LoVo (cell line): ENCODE results near the gene ZMAT2.
"Not testable (repeated sequence)": the region's sequence is repeated elsewhere in the genome, so short reads cannot be mapped to it uniquely, and the experiment has no call there.

Source experiments
- DNase-seq: peaks from one replicate; pipeline ENCODE4 v3.0.0-alpha.2; 2016; ENCODE audit warnings: low spot score

The ZMAT2 gene, protein sequence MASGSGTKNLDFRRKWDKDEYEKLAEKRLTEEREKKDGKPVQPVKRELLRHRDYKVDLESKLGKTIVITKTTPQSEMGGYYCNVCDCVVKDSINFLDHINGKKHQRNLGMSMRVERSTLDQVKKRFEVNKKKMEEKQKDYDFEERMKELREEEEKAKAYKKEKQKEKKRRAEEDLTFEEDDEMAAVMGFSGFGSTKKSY

GRCh38 chr5:140700177-140701144, at the start of gene ZMAT2:
TSS of gene ZMAT2 (plus strand) at chr5:140700447. CDS start at chr5:140700461, 14 bp downstream.
- peak; percentile 99 for DNase-seq

DNA sequence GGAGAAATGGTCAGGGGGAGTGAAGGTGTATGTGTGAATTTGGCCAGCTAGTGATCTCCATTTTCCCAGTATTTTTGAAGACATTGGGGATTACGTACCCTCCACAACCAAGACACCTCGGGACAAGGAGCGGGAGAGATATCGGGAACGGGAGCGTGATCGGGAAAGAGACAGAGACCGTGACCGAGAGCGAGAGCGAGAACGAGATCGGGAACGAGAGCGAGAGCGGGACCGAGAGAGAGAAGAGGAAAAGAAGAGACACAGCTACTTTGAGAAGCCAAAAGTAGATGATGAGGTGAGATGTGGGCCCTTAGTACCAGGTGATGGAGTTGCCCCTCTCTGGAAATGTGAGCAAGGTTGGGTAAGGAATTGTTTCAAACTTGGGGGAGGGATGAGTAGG, 41.4 kb upstream of the ZMAT2 start:
- DNase-seq, result no peak

DNA sequence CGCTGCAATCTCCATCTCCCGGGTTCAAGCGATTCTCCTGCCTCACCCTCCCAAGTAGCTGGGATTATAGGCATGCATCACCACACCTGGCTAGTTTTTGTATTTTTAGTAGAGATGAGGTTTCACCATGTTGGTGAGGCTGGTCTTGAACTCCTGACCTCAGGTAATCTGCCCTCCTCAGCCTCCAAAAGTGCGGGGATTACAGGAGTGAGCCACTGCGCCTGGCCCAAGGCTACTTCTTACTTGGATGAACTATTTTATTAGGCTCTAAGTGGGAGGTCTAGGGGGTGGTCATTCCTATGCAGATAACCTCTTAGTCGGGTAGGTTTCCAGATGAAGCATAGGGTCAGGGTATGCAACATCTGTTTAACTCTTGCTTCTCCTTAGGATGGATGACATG, 39.9 kb upstream of the ZMAT2 start:
- not testable (repeated sequence) for DNase-seq

DNA sequence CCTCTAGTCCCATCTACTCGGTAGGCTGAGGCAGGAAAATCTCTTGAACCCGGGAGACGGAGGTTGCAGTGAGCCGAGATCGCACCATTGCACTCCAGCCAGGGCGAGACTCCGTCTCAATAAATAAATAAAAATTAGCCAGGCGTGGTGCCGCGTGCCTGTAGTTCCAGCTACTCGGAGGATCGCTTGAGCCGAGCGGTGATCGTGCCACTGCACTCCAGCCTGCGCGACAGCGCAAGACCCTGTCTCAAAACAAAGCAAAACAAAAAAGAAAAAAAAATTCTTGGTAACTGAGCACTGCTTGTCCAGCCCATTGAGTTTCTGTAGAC, 36.3 kb upstream of the ZMAT2 start:
- DNase-seq, result no peak

DNA sequence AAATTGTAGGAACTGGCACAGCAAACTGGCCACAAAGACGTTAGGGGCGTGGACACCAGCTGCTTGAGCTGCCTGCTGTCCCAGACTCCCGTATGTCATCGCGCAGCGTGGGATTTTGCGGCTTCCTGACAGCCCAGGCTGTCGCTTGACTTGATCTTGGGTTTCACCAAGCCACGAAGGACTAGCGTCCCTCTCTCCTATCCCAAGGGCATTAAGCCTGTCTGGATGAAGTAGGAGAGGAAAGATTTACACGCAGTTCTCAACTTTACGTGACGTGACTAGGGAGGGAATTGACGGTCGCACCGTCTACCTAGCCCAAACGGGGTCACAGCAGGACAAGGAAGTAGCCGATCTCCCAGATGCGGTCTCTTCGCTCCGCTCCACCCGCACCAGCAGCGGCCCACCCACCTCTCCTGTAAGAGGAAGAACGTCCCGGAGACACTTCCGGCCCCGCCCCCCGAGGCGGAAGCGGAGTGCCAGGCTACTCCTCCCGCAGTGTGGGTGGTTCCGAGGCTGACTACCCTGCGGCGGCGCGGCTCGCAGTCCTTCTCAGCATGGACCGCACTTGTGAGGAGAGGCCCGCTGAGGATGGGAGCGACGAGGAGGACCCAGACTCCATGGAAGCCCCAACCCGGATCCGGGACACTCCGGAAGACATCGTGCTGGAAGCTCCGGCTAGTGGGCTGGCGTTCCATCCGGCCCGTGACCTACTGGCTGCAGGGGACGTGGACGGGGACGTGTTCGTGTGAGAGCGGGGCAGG, 35.7 kb upstream of the ZMAT2 start, which contains the start of gene WDR55:
TSS of gene WDR55 (plus strand) at position 546 of the 761 bp plus-strand sequence. CDS start at position 555, 9 bp downstream.
- peak; percentile 98 for DNase-seq

- not testable (repeated sequence) for DNase-seq
Observed at GRCh38 chr5:140671035-140671434, 29.2 kb upstream of the ZMAT2 start.

- DNase-seq, result no peak
Observed at GRCh38 chr5:140671472-140672125, 28.6 kb upstream of the ZMAT2 start.

DNA sequence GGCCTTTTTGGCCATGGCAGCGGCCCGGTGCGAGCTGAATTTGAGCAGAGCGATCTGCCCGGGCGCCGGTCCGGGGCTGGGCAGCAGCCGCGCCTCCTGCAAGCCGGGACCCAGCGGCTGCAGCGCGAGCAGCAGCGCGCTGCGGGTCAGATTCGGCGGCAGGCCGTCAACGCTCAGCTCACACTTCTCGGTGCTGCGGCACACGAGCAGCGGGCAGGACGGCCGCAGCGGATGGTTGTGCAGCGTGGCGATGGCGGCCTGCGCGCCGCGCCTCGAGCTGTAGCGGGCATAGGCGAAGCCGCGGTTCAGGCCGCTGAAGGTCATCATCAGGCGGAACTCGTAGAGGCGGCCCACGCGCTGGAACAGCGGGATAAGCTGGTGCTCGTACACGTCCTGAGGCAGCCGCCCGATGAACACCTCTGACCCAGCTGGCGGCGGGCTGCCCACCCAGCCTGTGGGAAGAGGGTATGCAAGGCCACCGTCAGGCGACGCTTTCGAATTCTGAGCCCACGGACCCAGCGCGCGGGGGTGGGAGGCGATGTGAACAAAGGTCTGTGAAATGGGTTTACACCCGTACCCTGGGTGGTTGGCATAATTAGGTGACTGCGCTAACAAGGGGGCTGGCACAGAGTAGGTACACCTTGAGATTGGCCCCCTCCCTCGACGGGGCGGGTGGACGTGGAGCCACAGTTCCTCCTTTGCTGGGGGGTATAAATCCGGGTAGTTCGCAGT, 27.6 kb upstream of the ZMAT2 start:
- DNase-seq, result no peak

GRCh38 chr5:140673187-140673976, 26.9 kb upstream of the ZMAT2 start, which contains the start of gene DND1:
TSS of gene DND1 (minus strand) at chr5:140673576. CDS start at chr5:140673542, 34 bp downstream.
- no peak for DNase-seq

GRCh38 chr5:140674211-140674610, 26.0 kb upstream of the ZMAT2 start:
- DNase-seq, result no peak

DNA sequence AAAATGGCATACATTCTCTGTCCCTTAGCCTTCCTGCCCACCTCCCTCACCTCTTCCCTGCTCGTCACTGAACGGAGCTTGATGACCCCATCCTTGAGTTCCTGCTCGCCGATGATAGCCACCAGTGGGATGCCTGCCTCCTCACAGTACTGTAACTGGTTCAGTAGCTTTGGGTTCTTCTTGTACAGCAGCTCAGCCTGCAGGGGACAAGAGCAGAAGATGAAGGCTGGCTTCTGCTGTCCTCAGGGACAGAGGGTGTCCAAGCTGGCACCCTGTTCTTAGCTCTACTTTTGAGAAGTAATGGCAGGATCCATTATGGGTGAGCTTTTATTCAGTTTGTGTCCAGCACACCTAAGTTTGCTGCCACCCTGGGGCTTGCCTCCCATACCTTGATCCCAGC, 25.6 kb upstream of the ZMAT2 start:
- DNase-seq, result no peak

GRCh38 chr5:140677947-140678346, 22.3 kb upstream of the ZMAT2 start:
- DNase-seq, result no peak

- no peak for DNase-seq
Observed at GRCh38 chr5:140678993-140679392, 21.3 kb upstream of the ZMAT2 start.

GRCh38 chr5:140690376-140690932, 9.8 kb upstream of the ZMAT2 start:
- DNase-seq, result no peak

DNA sequence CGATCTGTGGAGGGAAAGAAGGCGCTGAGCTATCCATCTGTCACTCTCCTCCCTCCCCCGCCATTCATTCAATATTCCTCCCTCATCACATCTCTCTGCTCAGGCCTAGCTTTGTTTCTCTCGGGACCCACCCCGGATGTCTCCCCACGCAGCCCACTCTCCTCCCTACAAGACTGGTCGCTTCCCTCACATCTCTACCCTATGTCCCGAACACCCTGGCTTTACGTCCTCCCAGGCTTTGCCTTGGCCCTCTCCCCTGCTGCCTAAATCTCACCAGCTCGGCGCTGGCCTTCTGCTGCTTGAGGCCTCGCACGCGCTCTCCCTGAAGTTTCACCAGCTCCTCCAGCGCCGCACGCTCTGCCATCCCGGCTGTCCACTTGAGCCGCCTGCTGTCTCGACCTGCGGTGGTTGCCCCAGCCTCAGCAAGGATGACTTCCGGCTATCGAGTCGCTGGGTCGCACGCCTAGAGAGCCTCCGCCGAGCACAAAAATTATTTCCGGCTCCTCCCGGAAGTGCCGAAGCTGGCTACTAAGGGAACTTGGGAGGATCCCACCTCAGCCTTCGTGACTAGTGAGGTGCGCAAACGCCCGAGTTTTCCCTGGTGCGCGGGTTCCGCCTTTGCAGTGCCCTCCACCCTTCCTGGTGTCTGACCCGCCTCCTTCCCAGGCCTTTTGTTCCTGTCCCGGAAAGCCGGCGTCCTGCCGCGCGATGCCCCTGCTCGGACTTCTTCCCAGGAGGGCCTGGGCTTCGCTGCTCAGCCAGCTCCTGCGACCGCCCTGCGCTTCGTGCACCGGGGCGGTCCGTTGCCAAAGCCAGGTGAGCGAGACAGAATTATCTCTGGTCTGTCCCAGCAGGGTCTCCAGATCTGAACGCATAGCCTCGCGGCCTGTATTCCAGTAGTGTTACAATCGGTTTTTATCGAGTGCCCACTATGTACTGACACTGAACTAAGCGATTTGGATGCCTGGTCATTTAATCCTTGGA, 9.0 kb upstream of the ZMAT2 start, which contains the start of the genes HARS1 and HARS2:
TSS of gene HARS1 (minus strand) at position 430 of the 984 bp plus-strand sequence. CDS start at position 364, 66 bp downstream.
TSS of gene HARS2 (plus strand) at position 515 of the 984 bp plus-strand sequence. CDS start at position 709, 194 bp downstream.
- peak; percentile 98 for DNase-seq

DNA sequence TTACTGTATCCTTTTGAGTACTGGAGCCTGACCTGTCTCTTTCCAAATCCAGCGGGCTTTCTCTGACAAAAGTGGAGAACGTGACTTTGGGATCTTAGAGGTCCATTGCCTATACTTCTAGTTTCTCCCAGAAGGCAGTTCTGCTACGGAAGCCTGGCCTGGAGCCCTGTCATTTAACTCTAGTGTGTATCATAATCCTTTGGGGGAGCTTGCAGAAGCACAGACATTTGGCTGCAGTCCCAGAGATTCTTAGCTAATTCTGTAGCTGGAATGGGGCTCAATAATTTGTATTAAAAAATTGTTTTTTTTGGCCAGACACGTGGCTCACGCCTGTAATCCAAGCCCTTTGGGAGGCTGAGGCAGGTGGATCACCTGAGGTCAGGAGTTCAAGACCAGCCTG, 6.0 kb upstream of the ZMAT2 start:
- no peak for DNase-seq

DNA sequence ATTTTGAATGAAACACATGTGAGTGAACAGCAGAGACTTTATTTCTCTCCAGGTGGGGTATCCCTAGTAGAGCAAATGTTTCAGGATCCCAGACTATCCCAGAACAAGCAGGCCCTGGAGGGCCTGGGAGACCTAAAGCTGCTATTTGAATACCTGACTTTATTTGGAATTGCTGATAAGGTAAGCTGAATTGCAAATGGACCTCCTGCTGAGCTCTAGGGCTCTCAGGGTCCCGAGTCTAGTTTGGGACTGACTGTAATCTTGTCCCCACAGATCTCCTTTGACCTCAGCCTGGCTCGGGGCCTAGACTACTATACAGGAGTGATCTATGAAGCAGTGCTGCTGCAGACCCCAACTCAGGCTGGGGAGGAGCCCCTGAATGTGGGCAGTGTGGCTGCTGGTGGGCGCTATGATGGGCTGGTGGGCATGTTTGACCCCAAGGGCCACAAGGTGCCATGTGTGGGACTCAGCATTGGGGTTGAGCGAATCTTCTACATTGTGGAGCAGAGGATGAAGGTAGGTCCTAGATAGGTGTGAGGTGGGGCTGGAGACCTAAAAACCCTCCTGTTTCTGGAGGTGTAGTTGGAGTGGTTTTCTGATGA, 3.3 kb upstream of the ZMAT2 start:
- DNase-seq, result no peak

- no peak for DNase-seq
Observed at GRCh38 chr5:140707812-140708211, 7.6 kb downstream of the ZMAT2 start.
